HepG2 (cell line): Measurements from ENCODE around the gene MSMP. TPM values are rescaled to one million over a fixed set of nuclear protein-coding genes. Genes with fewer than 3 reads are reported as not detected.

ENCODE experiments used
- ASH2L ChIP-seq: fragments of 300-600, 200-600 bp; sonication (generic); IDR thresholded peaks from 2 replicates; pipeline ENCODE4 v1.7.0; 2017; ENCODE audit warnings: low read depth, mild to moderate bottlenecking, moderate library complexity, mixed read lengths, low read length; ENCODE audit not compliant: insufficient read length
- CENPX ChIP-seq: sonication (generic); formaldehyde crosslinking; IDR thresholded peaks from 2 replicates; pipeline ENCODE4 v1.9.0; 2021; ENCODE audit warnings: mild to moderate bottlenecking, missing genetic modification reagents, moderate library complexity
- GATAD2A ChIP-seq: IDR thresholded peaks from 2 replicates; pipeline ENCODE4 v1.6.1; 2016
- HNRNPK ChIP-seq: fragments of 200-400 bp; formaldehyde crosslinking; IDR thresholded peaks from 2 replicates; pipeline ENCODE4 v1.6.1; 2018; ENCODE audit warnings: low read length, low read depth, moderate library complexity, mild to moderate bottlenecking; ENCODE audit not compliant: poor library complexity, severe bottlenecking
- MIXL1 ChIP-seq: IDR thresholded peaks from 2 replicates; pipeline ENCODE4 v1.6.1; 2016
- MXI1 ChIP-seq: IDR thresholded peaks from 3 replicates; pipeline ENCODE4 v1.6.1; 2012; ENCODE audit warnings: low read depth, low read length, inconsistent platforms, borderline replicate concordance
- NR2F1 ChIP-seq, 2 experiments: fragments of 450-650 bp in 1 of 2; formaldehyde crosslinking in 1 of 2; IDR thresholded peaks; 2 replicates each; pipeline versions ENCODE4 v1.5.0 to v1.6.1; 2016 to 2020; ENCODE audit warnings: mild to moderate bottlenecking in 1 of 2, missing compliant biosample characterization in 1 of 2, missing genetic modification reagents in 1 of 2, moderate library complexity in 1 of 2
- PRDM15 ChIP-seq: sonication (generic); formaldehyde crosslinking; IDR thresholded peaks from 2 replicates; pipeline ENCODE4 v1.4.0; 2020; ENCODE audit warnings: missing genetic modification reagents
- RBM22 ChIP-seq: fragments of 200-400 bp; formaldehyde crosslinking; optimal IDR thresholded peaks from 2 replicates; pipeline ENCODE3; 2017; ENCODE audit warnings: mild to moderate bottlenecking, low read length, moderate library complexity
- SSRP1 ChIP-seq: IDR thresholded peaks from 2 replicates; pipeline ENCODE4 v1.6.1; 2016; ENCODE audit warnings: control low read depth
- USF2 ChIP-seq, 2 experiments: sonication (generic) in 1 of 2; formaldehyde crosslinking in 1 of 2; IDR thresholded peaks; 2 replicates each; pipeline versions ENCODE4 v1.5.1 to v1.6.1; 2011 to 2020; ENCODE audit warnings: borderline replicate concordance in 1 of 2, low read depth in 1 of 2, low read length in 1 of 2, mild to moderate bottlenecking in 1 of 2, missing genetic modification reagents in 1 of 2, moderate library complexity in 1 of 2
- ZBTB38 ChIP-seq: sonication (generic); formaldehyde crosslinking; IDR thresholded peaks from 2 replicates; pipeline ENCODE4 v1.5.1; 2020; ENCODE audit warnings: mild to moderate bottlenecking, missing genetic modification reagents
- ZNF33B ChIP-seq: sonication (generic); formaldehyde crosslinking; IDR thresholded peaks from 2 replicates; pipeline ENCODE4 v1.5.1; 2020; ENCODE audit warnings: mild to moderate bottlenecking, missing genetic modification reagents
- ZNF629 ChIP-seq: sonication (generic); formaldehyde crosslinking; conservative IDR thresholded peaks from 2 replicates; pipeline ENCODE4 v1.5.0; 2020; ENCODE audit warnings: missing genetic modification reagents
- ZNF672 ChIP-seq: sonication (generic); formaldehyde crosslinking; IDR thresholded peaks from 2 replicates; pipeline ENCODE4 v1.8.1; 2022; ENCODE audit warnings: missing genetic modification reagents
- ZSCAN9 ChIP-seq: IDR thresholded peaks from 2 replicates; pipeline ENCODE4 v1.6.1; 2016; ENCODE audit warnings: borderline replicate concordance
- polyA plus RNA-seq, 8 experiments: library from polyadenylated mRNA; depleted of rRNA in 3 of 8; stranded (reverse) in 7 of 8; unstranded in 1 of 8; fragments of >200 nt; fragmentation: Illumina TruSeq in 4 of 8; extraction: Trizol in 4 of 8; gene quantifications; 2 replicates each; pipeline versions ENCODE4 v1.2.1 to v1.2.3, GENCODE V29; 2011 to 2016; ENCODE audit warnings: low read depth in 4 of 8, missing spikeins in 1 of 8, mixed read lengths in 1 of 8; ENCODE audit not compliant: insufficient read depth in 1 of 8
- total RNA-seq, 5 experiments: library from RNA; depleted of rRNA; stranded (reverse); fragments of >200 nt; fragmentation: Illumina TruSeq; extraction: Trizol; gene quantifications; 2 replicates each; pipeline ENCODE4 v1.2.3, GENCODE V29; 2016; ENCODE audit warnings: low read depth in 1 of 5
- TF ChIP-seq, protein P1 (sequence below): sonication (generic); formaldehyde crosslinking; IDR thresholded peaks from 2 replicates; pipeline ENCODE4 v1.5.0; 2020; ENCODE audit warnings: missing genetic modification reagents

Gene MSMP
- total and polyA plus RNA-seq, 2 of the 13 experiments (the other 11 are each of a cell fraction or from before 2014, with no cell fraction given), result 0.24 to 0.46 TPM

DNA sequence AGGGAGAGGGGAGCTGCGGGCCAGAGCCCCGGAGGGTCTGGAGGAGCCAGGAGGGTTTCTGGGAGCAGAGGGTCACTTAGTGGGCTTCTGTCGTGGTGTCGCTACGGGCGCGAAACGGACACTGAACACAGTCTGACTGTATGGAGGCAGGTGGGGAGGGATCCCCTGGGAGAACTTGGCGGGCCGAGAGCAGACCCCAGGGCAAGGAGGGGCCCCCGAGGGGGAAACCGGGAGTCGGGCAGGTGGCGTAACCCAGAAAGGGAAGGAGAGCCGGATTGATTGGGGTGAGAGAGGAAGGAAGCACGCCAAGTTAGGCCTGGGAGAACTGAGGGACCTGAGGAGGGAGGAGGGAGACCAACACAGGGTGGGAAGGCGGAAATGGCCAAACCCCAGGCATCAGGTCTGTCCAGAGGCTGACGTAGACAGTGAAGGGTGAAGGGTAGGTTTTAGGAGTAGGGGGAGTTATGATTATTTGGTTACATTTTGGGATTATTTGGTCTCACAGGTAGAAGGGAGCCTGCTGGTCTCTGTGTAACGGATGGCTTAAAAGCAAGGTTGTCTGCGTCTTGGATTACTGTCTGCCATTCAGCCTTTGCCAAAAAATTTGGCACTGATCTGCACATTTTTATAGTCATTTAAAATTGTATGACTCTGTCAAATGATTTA is 3.3 kb upstream of the MSMP start (continued):
- TF ChIP-seq USF2 (IDR thresholded peaks at IDR 0.05; ENCODE audit: low read depth, low read length) (no peak), USF2 (CRISPR knock-in tag; IDR thresholded peaks at IDR 0.05; ENCODE audit: borderline replicate concordance) (no peak), SSRP1 (no peak), PRDM15 (CRISPR knock-in tag) (0 out of 2 replicates have a peak, but pooled peaks have one; percentile 27), ZBTB38 (no peak), ZNF672 (CRISPR knock-in tag) (no peak), MXI1 (no peak), CENPX (CRISPR knock-in tag) (no peak), HNRNPK (peak; percentile 0), GATAD2A (CRISPR knock-in tag) (no peak; the same call in 1 of the 2 replicates), NR2F1 (CRISPR knock-in tag; IDR thresholded peaks at IDR 0.05) (no peak), ZNF33B (CRISPR knock-in tag) (0 out of 2 replicates have a peak, but pooled peaks have one; percentile 20), RBM22 (no peak), MIXL1 (CRISPR knock-in tag) (no peak; the same call in 1 of the 2 replicates), ASH2L (peak; percentile 34), ZSCAN9 (CRISPR knock-in tag) (no peak), ZNF629 (CRISPR knock-in tag) (no peak)
- TF ChIP-seq, protein P1, sequence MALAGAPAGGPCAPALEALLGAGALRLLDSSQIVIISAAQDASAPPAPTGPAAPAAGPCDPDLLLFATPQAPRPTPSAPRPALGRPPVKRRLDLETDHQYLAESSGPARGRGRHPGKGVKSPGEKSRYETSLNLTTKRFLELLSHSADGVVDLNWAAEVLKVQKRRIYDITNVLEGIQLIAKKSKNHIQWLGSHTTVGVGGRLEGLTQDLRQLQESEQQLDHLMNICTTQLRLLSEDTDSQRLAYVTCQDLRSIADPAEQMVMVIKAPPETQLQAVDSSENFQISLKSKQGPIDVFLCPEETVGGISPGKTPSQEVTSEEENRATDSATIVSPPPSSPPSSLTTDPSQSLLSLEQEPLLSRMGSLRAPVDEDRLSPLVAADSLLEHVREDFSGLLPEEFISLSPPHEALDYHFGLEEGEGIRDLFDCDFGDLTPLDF (CRISPR knock-in tag), result no peak; the same call in 1 of the 2 replicates
